GM12873 (cell line): ENCODE data around the gene FAM222A.

Experiments
- TF ChIP-seq, protein P1 (sequence below): IDR thresholded peaks from 2 replicates; pipeline ENCODE4 v1.5.1; 2012; ENCODE audit warnings: low read depth, mild to moderate bottlenecking, moderate library complexity, low read length, control low read depth; ENCODE audit not compliant: insufficient read depth; ENCODE audit errors: missing control alignments

Gene FAM222A

GRCh38 chr12:109695416-109695815 lies 18.2 kb upstream of the FAM222A start:
- TF ChIP-seq, protein P1, sequence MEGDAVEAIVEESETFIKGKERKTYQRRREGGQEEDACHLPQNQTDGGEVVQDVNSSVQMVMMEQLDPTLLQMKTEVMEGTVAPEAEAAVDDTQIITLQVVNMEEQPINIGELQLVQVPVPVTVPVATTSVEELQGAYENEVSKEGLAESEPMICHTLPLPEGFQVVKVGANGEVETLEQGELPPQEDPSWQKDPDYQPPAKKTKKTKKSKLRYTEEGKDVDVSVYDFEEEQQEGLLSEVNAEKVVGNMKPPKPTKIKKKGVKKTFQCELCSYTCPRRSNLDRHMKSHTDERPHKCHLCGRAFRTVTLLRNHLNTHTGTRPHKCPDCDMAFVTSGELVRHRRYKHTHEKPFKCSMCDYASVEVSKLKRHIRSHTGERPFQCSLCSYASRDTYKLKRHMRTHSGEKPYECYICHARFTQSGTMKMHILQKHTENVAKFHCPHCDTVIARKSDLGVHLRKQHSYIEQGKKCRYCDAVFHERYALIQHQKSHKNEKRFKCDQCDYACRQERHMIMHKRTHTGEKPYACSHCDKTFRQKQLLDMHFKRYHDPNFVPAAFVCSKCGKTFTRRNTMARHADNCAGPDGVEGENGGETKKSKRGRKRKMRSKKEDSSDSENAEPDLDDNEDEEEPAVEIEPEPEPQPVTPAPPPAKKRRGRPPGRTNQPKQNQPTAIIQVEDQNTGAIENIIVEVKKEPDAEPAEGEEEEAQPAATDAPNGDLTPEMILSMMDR = no peak

GRCh38 chr12:109695961-109696461 lies 17.6 kb upstream of the FAM222A start:
- TF ChIP-seq, protein P1 = no peak

DNA sequence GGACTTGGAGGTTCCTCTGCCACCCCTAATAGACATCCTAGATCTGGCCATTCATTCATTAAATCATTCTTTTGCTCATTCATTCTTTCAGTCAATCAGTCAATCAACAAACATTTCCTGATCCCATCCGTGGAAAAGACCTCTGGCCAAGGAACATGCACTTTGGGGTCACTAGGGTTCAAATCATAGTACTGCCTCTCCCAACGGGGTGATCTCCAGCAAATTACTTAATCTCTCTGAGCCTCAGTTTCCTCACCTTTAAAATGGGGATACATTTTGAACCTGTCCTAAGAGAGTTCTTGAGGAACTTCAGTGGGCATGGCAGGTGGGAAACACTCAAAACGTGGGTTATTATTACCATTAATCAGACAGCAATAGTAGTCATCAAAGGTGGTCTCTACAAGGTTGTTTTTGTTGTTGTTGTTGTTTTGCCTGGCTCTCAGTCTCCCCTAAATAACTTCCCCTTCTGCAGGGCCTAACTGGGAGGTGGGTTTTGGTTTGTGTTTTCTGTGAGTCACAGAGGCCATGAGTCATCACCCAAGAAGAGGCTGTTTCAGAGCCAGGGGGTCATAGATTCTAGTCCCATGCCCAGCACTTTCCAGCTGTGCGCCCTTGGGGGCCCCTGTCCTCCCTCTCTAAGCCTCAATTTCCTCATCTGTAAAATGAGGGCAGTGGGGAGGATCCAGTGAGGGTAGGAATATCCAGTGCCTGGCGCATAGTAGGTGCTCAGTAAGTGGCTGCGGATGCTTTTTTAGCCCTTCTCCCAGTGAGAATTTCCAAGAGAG lies 16.9 kb upstream of the FAM222A start:
- TF ChIP-seq, protein P1 = no peak

GRCh38 chr12:109697270-109697553 lies 16.4 kb upstream of the FAM222A start:
- TF ChIP-seq, protein P1 = no peak

GRCh38 chr12:109697877-109698468 lies 15.7 kb upstream of the FAM222A start:
- TF ChIP-seq, protein P1 = no peak

GRCh38 chr12:109698820-109699219 lies 14.8 kb upstream of the FAM222A start:
- TF ChIP-seq, protein P1 = no peak

- TF ChIP-seq, protein P1 = no peak
Observed at GRCh38 chr12:109701064-109701463, 12.6 kb upstream of the FAM222A start.
